Neural cell (in vitro differentiated cells): ENCODE measurements around the gene ADRM1. TPM values are rescaled to one million over a fixed set of nuclear protein-coding genes. Genes with fewer than 3 reads are reported as not detected.

Experiments used
- H2AFZ ChIP-seq: fragments of 200-600, 300-800 bp; sonication (generic), shearing (Covaris generic); 2 replicates; pipeline ENCODE4 v1.6.0; 2014; ENCODE audit warnings: low read depth, mild to moderate bottlenecking, antibody characterized with exemption, low read length, moderate library complexity
- H3F3A ChIP-seq: fragments of 200-600 bp; shearing (Covaris generic); 2 replicates; pipeline ENCODE4 v1.6.1; 2016; ENCODE audit warnings: mild to moderate bottlenecking, moderate library complexity, mixed read lengths, antibody characterized with exemption, low read length; ENCODE audit not compliant: insufficient read depth, poor library complexity, severe bottlenecking
- H3K27ac ChIP-seq: fragments of 200-600, 300-800 bp; sonication (generic), shearing (Covaris generic); 2 replicates; pipeline ENCODE4 v1.5.1; 2014; ENCODE audit warnings: mild to moderate bottlenecking, low read length, moderate library complexity
- H3K27me3 ChIP-seq: fragments of 300-800, 200-600 bp; sonication (generic), shearing (Covaris generic); 2 replicates; pipeline ENCODE4 v1.6.0; 2014; ENCODE audit warnings: mild to moderate bottlenecking, low read depth, low read length, moderate library complexity; ENCODE audit not compliant: insufficient read depth
- H3K36me3 ChIP-seq: fragments of 300-800, 200-600 bp; sonication (generic), shearing (Covaris generic); 2 replicates; pipeline ENCODE4 v1.5.1; 2014; ENCODE audit warnings: mild to moderate bottlenecking, antibody characterized with exemption, low read length, moderate library complexity; ENCODE audit not compliant: insufficient read depth
- H3K4me2 ChIP-seq: fragments of 300-800, 200-600 bp; sonication (generic), shearing (Covaris generic); 2 replicates; pipeline ENCODE4 v1.6.0; 2014; ENCODE audit warnings: mild to moderate bottlenecking, low read length
- H3K4me3 ChIP-seq: fragments of 300-800, 200-600 bp; sonication (generic), shearing (Covaris generic); 2 replicates; pipeline ENCODE4 v1.5.1; 2014; ENCODE audit warnings: mild to moderate bottlenecking, low read length, moderate library complexity
- H3K79me2 ChIP-seq: fragments of 200-600 bp; shearing (Covaris generic); replicated peaks from 2 replicates; pipeline ENCODE4 v1.6.0; 2014; ENCODE audit warnings: mild to moderate bottlenecking, low read length, moderate library complexity; ENCODE audit not compliant: insufficient read depth
- H3K9ac ChIP-seq: fragments of 300-800, 200-600 bp; sonication (generic), shearing (Covaris generic); 2 replicates; pipeline ENCODE4 v1.6.1; 2016; ENCODE audit warnings: mild to moderate bottlenecking, low read length, mixed read lengths
- H3K9me2 ChIP-seq: fragments of 200-600 bp; shearing (Covaris generic); 2 replicates; pipeline ENCODE4 v1.6.1; 2016; ENCODE audit warnings: mild to moderate bottlenecking, low read length, mixed read lengths; ENCODE audit not compliant: insufficient read depth
- H3K9me3 ChIP-seq: fragments of 200-600, 300-800 bp; sonication (generic), shearing (Covaris generic); 2 replicates; pipeline ENCODE4 v1.6.1; 2016; ENCODE audit warnings: mild to moderate bottlenecking, mixed run types, low read length, moderate library complexity, mixed read lengths
- H4K20me1 ChIP-seq: fragments of 200-600 bp; shearing (Covaris generic); 2 replicates; pipeline ENCODE4 v1.6.1; 2016; ENCODE audit warnings: mild to moderate bottlenecking, mixed run types; ENCODE audit not compliant: insufficient read depth
- CTCF ChIP-seq: fragments of 450-650 bp; IDR thresholded peaks from 2 replicates; pipeline ENCODE4 v1.5.1; 2014; ENCODE audit warnings: antibody characterized with exemption, mild to moderate bottlenecking, moderate library complexity; ENCODE audit not compliant: poor library complexity, severe bottlenecking
- EP300 ChIP-seq: fragments of 450-650 bp; conservative IDR thresholded peaks from 2 replicates; pipeline ENCODE4 v1.6.1; 2014; ENCODE audit warnings: antibody characterized with exemption, mild to moderate bottlenecking, moderate library complexity; ENCODE audit not compliant: poor library complexity, severe bottlenecking
- EZH2 ChIP-seq: fragments of 200-600, 300-800 bp; shearing (Covaris generic), sonication (generic); IDR thresholded peaks from 2 replicates; pipeline ENCODE4 v1.6.1; 2014; ENCODE audit warnings: antibody characterized with exemption, low read length, borderline replicate concordance, mild to moderate bottlenecking; ENCODE audit not compliant: insufficient read depth, poor library complexity, severe bottlenecking
- MXI1 ChIP-seq: fragments of 450-650 bp; conservative IDR thresholded peaks from 2 replicates; pipeline ENCODE4 v1.6.1; 2014; ENCODE audit warnings: antibody characterized with exemption, mild to moderate bottlenecking; ENCODE audit not compliant: poor library complexity, severe bottlenecking
- POLR2AphosphoS5 ChIP-seq: IDR thresholded peaks from 2 replicates; pipeline ENCODE4 v1.6.1; 2012
- RAD21 ChIP-seq: fragments of 450-650 bp; conservative IDR thresholded peaks from 2 replicates; pipeline ENCODE4 v1.6.1; 2014; ENCODE audit warnings: antibody characterized with exemption, mild to moderate bottlenecking, moderate library complexity
- REST ChIP-seq: IDR thresholded peaks from 2 replicates; pipeline ENCODE4 v1.6.1; 2012; ENCODE audit warnings: borderline replicate concordance
- SMC3 ChIP-seq: fragments of 450-650 bp; conservative IDR thresholded peaks from 2 replicates; pipeline ENCODE4 v1.6.1; 2014; ENCODE audit warnings: antibody characterized with exemption, mild to moderate bottlenecking, moderate library complexity; ENCODE audit not compliant: poor library complexity
- TAF1 ChIP-seq: IDR thresholded peaks from 2 replicates; pipeline ENCODE4 v1.6.1; 2012; ENCODE audit warnings: low read depth
- polyA plus RNA-seq: library from polyadenylated mRNA; depleted of rRNA; stranded (reverse); fragments of >200 nt; gene quantifications from 2 replicates; pipeline ENCODE4 v1.2.3, GENCODE V29; 2014

ADRM1 gene
- polyA plus RNA-seq, 1 donor from 2014 or later = 111 TPM

GRCh38 chr20:62285151-62285550 is 17.6 kb upstream of the ADRM1 start:
- Histone ChIP-seq H3K9me2 (no peaks in the 10 kb centered on the region), H3F3A (no peaks in the 10 kb centered on the region), H3K9ac (no peak overlapping the region), H3K27me3 (no peaks in the 10 kb centered on the region), H3K36me3 (no peaks in the 10 kb centered on the region), H3K79me2 (no peaks in the 10 kb centered on the region), H4K20me1 (no peaks in the 10 kb centered on the region), H2AFZ (no peak overlapping the region), H3K27ac (no peak overlapping the region), H3K4me3 (no peak overlapping the region), H3K9me3 (no peaks in the 10 kb centered on the region), H3K4me2 (no peak overlapping the region)
- TF ChIP-seq MXI1 = no peak

- no peak overlapping the region for H3K27ac ChIP-seq
- H3K36me3 ChIP-seq = no peaks in the 10 kb centered on the region
- H3K9ac ChIP-seq = no peak overlapping the region
Measured at GRCh38 chr20:62285722-62286121, 17.1 kb upstream of the ADRM1 start.

More at GRCh38 chr20:62285722-62286121, 17.1 kb upstream of the ADRM1 start:
- no peak overlapping the region for H2AFZ ChIP-seq
- no peaks in the 10 kb centered on the region for H3K9me2 ChIP-seq
- no peak overlapping the region for H3K4me2 ChIP-seq
- H3K27me3 ChIP-seq = no peaks in the 10 kb centered on the region
- no peak overlapping the region for H3K4me3 ChIP-seq
- no peaks in the 10 kb centered on the region for H3K79me2 ChIP-seq
- TF ChIP-seq SMC3 (no peak), REST (no peak), EP300 (no peak), MXI1 (no peak), POLR2AphosphoS5 (no peak), EZH2 (no peak), CTCF (no peak), TAF1 (no peak), RAD21 (no peak)
- H4K20me1 ChIP-seq = no peaks in the 10 kb centered on the region
- H3F3A ChIP-seq = no peaks in the 10 kb centered on the region
- H3K9me3 ChIP-seq = no peaks in the 10 kb centered on the region
